HepG2 (cell line): ENCODE data around the gene RNF123. TPM values are rescaled to one million over a fixed set of nuclear protein-coding genes. Genes with fewer than 3 reads are reported as not detected.
A peak's percentile ranks its signal among the peaks of the same experiment; 100 is the strongest.

Experiments
- ADNP ChIP-seq: sonication (generic); formaldehyde crosslinking; IDR thresholded peaks from 2 replicates; pipeline ENCODE4 v1.4.0; 2020; ENCODE audit warnings: missing genetic modification reagents
- ATF4 ChIP-seq, 2 experiments: fragments of 450-650 bp in 1 of 2; sonication (generic) in 1 of 2; formaldehyde crosslinking; IDR thresholded peaks; 2 replicates each; pipeline versions ENCODE4 v1.5.0 to v1.8.0; 2020 to 2022; ENCODE audit warnings: mild to moderate bottlenecking in 1 of 2, missing genetic modification reagents in 1 of 2
- CAMTA2 ChIP-seq: sonication (generic); formaldehyde crosslinking; IDR thresholded peaks from 2 replicates; pipeline ENCODE4 v1.4.0; 2020; ENCODE audit warnings: mild to moderate bottlenecking, missing genetic modification reagents, borderline replicate concordance
- GTF3A ChIP-seq: sonication (generic); formaldehyde crosslinking; conservative IDR thresholded peaks from 2 replicates; pipeline ENCODE4 v1.4.0; 2020; ENCODE audit warnings: mild to moderate bottlenecking, missing genetic modification reagents
- IRF9 ChIP-seq: sonication (generic); formaldehyde crosslinking; IDR thresholded peaks from 2 replicates; pipeline ENCODE4 v1.8.0; 2022; ENCODE audit warnings: missing genetic modification reagents, mild to moderate bottlenecking, borderline replicate concordance
- KDM4B ChIP-seq: sonication (generic); formaldehyde crosslinking; IDR thresholded peaks from 2 replicates; pipeline ENCODE4 v1.4.0; 2020; ENCODE audit warnings: missing genetic modification reagents
- LBX2 ChIP-seq: sonication (generic); formaldehyde crosslinking; IDR thresholded peaks from 2 replicates; pipeline ENCODE4 v1.5.0; 2020; ENCODE audit warnings: missing genetic modification reagents, mild to moderate bottlenecking, borderline replicate concordance
- NR2C2 ChIP-seq: sonication (generic); formaldehyde crosslinking; IDR thresholded peaks from 2 replicates; pipeline ENCODE4 v1.4.0; 2020; ENCODE audit warnings: missing genetic modification reagents, mild to moderate bottlenecking, moderate library complexity, borderline replicate concordance
- RORA ChIP-seq: sonication (generic); formaldehyde crosslinking; IDR thresholded peaks from 2 replicates; pipeline ENCODE4 v1.5.0; 2020; ENCODE audit warnings: mild to moderate bottlenecking, missing genetic modification reagents, moderate library complexity
- SMAD1 ChIP-seq: sonication (generic); formaldehyde crosslinking; IDR thresholded peaks from 2 replicates; pipeline ENCODE4 v1.4.0; 2020; ENCODE audit warnings: missing genetic modification reagents, low read depth, mild to moderate bottlenecking, borderline replicate concordance
- SP5 ChIP-seq: IDR thresholded peaks from 2 replicates; pipeline ENCODE4 v1.6.1; 2016; ENCODE audit warnings: low read depth, borderline replicate concordance
- SSRP1 ChIP-seq: IDR thresholded peaks from 2 replicates; pipeline ENCODE4 v1.6.1; 2016; ENCODE audit warnings: control low read depth
- THYN1 ChIP-seq: sonication (generic); formaldehyde crosslinking; IDR thresholded peaks from 2 replicates; pipeline ENCODE4 v1.8.1; 2023; ENCODE audit warnings: low read depth, mild to moderate bottlenecking, moderate library complexity, missing genetic modification reagents, borderline replicate concordance
- YY1 ChIP-seq: IDR thresholded peaks from 2 replicates; pipeline ENCODE4 v1.6.1; 2011; ENCODE audit warnings: low read length, low read depth, moderate library complexity, mild to moderate bottlenecking; ENCODE audit not compliant: insufficient read depth, insufficient replicate concordance
- ZBTB25 ChIP-seq: IDR thresholded peaks from 2 replicates; pipeline ENCODE4 v1.6.1; 2018; ENCODE audit warnings: missing genetic modification reagents
- ZNF160 ChIP-seq: sonication (generic); formaldehyde crosslinking; IDR thresholded peaks from 2 replicates; pipeline ENCODE4 v1.8.0; 2022; ENCODE audit warnings: mild to moderate bottlenecking, inconsistent platforms, missing genetic modification reagents
- ZNF180 ChIP-seq: sonication (generic); formaldehyde crosslinking; IDR thresholded peaks from 2 replicates; pipeline ENCODE4 v1.4.0; 2020; ENCODE audit warnings: low read depth, missing genetic modification reagents, borderline replicate concordance
- ZNF224 ChIP-seq: sonication (generic); formaldehyde crosslinking; IDR thresholded peaks from 2 replicates; pipeline ENCODE4 v1.5.0; 2020; ENCODE audit warnings: mild to moderate bottlenecking, missing genetic modification reagents
- ZNF326 ChIP-seq: sonication (generic); formaldehyde crosslinking; IDR thresholded peaks from 2 replicates; pipeline ENCODE4 v1.4.0; 2020; ENCODE audit warnings: missing genetic modification reagents, borderline replicate concordance
- ZNF619 ChIP-seq: sonication (generic); formaldehyde crosslinking; IDR thresholded peaks from 2 replicates; pipeline ENCODE4 v1.4.0; 2020; ENCODE audit warnings: mild to moderate bottlenecking, missing genetic modification reagents
- ZNF839 ChIP-seq: sonication (generic); formaldehyde crosslinking; IDR thresholded peaks from 2 replicates; pipeline ENCODE4 v1.4.0; 2020; ENCODE audit warnings: missing genetic modification reagents, mild to moderate bottlenecking, borderline replicate concordance
- polyA plus RNA-seq, 8 experiments: library from polyadenylated mRNA; depleted of rRNA in 3 of 8; stranded (reverse) in 7 of 8; unstranded in 1 of 8; fragments of >200 nt; fragmentation: Illumina TruSeq in 4 of 8; extraction: Trizol in 4 of 8; gene quantifications; 2 replicates each; pipeline versions ENCODE4 v1.2.1 to v1.2.3, GENCODE V29; 2011 to 2016; ENCODE audit warnings: low read depth in 4 of 8, missing spikeins in 1 of 8, mixed read lengths in 1 of 8; ENCODE audit not compliant: insufficient read depth in 1 of 8
- total RNA-seq, 5 experiments: library from RNA; depleted of rRNA; stranded (reverse); fragments of >200 nt; fragmentation: Illumina TruSeq; extraction: Trizol; gene quantifications; 2 replicates each; pipeline ENCODE4 v1.2.3, GENCODE V29; 2016; ENCODE audit warnings: low read depth in 1 of 5
- TF ChIP-seq, protein P1 (sequence below): sonication (generic); formaldehyde crosslinking; IDR thresholded peaks from 2 replicates; pipeline ENCODE4 v1.5.1; 2020; ENCODE audit warnings: missing genetic modification reagents, mild to moderate bottlenecking, borderline replicate concordance

Gene RNF123
- total and polyA plus RNA-seq, 2 of the 13 experiments (the other 11 are each of a cell fraction or from before 2014, with no cell fraction given): 29.9 to 82.2 TPM

DNA sequence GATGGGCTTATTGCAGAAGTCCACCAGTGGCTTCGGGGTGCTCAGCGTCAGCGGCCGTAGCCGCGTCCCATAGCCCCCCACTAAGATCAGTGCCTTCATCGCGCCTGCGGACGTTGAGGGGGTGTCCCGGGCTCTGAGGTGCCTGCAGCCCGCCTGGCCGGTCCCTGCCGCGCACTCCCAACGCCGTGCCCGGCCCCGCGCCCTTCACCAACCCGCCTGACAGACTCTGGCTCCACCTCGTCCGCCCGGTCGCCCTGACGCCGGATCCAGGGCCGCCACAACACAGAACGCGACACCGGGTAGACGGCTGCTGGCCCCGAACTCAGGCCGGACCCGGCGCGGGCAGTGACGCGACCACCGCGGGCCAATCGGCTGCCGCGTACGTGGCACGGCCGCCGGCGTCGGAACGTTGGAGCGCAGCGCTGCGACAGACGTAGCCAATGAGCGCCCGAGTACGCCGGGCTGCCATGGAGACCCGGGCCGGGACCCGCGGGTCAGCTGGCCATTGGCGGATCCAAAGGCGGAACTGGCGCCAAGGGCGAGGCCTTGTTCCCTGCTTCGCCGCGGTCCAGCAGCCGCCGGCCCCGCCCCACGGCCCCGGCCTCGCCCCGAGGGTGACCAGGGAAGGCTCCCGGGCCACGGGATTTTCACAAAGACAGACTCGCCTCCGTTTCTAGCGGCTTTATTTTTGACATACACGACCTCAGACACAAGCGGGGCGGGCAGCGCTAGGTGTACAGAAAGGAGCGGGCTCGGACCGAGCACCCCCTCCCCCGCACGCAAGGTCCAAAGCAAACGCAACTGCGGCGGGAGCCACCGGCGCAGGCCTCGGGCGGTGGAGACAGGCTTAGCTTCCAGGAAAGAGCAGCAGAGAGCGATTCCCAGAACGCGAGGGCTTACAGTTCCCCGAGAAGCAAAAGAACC lies 34.5 kb downstream of the RNF123 start, which contains the start of gene GMPPB (continued):
- TF ChIP-seq IRF9: peak; percentile 87
- TF ChIP-seq ATF4 (CRISPR knock-in tag; IDR thresholded peaks at IDR 0.05): peak in 1 of 2 experiments; percentile 51; a peak in 2 of 4 replicates
- TF ChIP-seq ZBTB25 (CRISPR knock-in tag): no peak; the same call in 1 of the 2 replicates
- TF ChIP-seq ZNF180 (CRISPR knock-in tag): peak; percentile 3; the same call in 1 of the 2 replicates
- peak; percentile 80; the same call in 1 of the 2 replicates for TF ChIP-seq LBX2 (CRISPR knock-in tag)
- TF ChIP-seq ZNF160 (CRISPR knock-in tag): no peak; the same call in 1 of the 2 replicates
- TF ChIP-seq ZNF326: peak; percentile 91
- TF ChIP-seq THYN1 (CRISPR knock-in tag): no peak
- no peak for TF ChIP-seq KDM4B (CRISPR knock-in tag)
- TF ChIP-seq, protein P1, sequence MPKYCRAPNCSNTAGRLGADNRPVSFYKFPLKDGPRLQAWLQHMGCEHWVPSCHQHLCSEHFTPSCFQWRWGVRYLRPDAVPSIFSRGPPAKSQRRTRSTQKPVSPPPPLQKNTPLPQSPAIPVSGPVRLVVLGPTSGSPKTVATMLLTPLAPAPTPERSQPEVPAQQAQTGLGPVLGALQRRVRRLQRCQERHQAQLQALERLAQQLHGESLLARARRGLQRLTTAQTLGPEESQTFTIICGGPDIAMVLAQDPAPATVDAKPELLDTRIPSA (CRISPR knock-in tag): no peak
- TF ChIP-seq ZNF224 (CRISPR knock-in tag): 0 out of 2 replicates have a peak, but pooled peaks have one; percentile 85
- peak; percentile 29; the same call in 1 of the 2 replicates for TF ChIP-seq ZNF619 (CRISPR knock-in tag)
- peak; percentile 48; the same call in 1 of the 2 replicates for TF ChIP-seq SP5 (CRISPR knock-in tag)
- TF ChIP-seq GTF3A (CRISPR knock-in tag): no peak; the same call in 1 of the 2 replicates
- TF ChIP-seq ADNP (CRISPR knock-in tag): no peak
- TF ChIP-seq YY1: no peak
- no peak for TF ChIP-seq SSRP1 (CRISPR knock-in tag)
- no peak for TF ChIP-seq ZNF839
- TF ChIP-seq NR2C2 (CRISPR knock-in tag): peak; percentile 73
- TF ChIP-seq SMAD1 (CRISPR knock-in tag): no peak
- TF ChIP-seq RORA: no peak
- TF ChIP-seq CAMTA2: peak; percentile 79; the same call in 1 of the 2 replicates
